Upper lobe of right lung (tissue), 1 donor: ENCODE results near the gene CLCN5. TPM values are rescaled to one million over a fixed set of nuclear protein-coding genes. Genes with fewer than 3 reads are reported as not detected.

Source experiments
- ATAC-seq: fragments of 200-7000 bp; cut with Tn5 transposase; one replicate; pipeline ENCODE4 v1.9.1; 2020; ENCODE audit warnings: mild to moderate bottlenecking, moderate library complexity
- DNase-seq: peaks from one replicate; pipeline ENCODE4 v3.0.0-alpha.2; 2020
- H3K27ac ChIP-seq: fragments of 200-600 bp; one replicate; pipeline ENCODE4 v1.8.0; 2022
- H3K27me3 ChIP-seq: fragments of 200-600 bp; one replicate; pipeline ENCODE4 v1.8.0; 2022; ENCODE audit warnings: mild to moderate bottlenecking
- H3K36me3 ChIP-seq: fragments of 200-600 bp; one replicate; pipeline ENCODE4 v1.8.0; 2022
- H3K4me1 ChIP-seq: fragments of 200-600 bp; one replicate; pipeline ENCODE4 v1.8.0; 2022
- H3K4me3 ChIP-seq: fragments of 200-600 bp; one replicate; pipeline ENCODE4 v1.8.0; 2022; ENCODE audit warnings: mild to moderate bottlenecking
- H3K9me3 ChIP-seq: fragments of 200-600 bp; one replicate; pipeline ENCODE4 v1.8.0; 2022
- intact Hi-C: fragments of 100-400 bp; cut with DNase I; formaldehyde crosslinking; loops from one replicate; pipeline ENCODE4 v1.11.0; 2022
- total RNA-seq: library from RNA; stranded (reverse); fragmentation: NEBNext Ultra II Directional; extraction: Animal tissue kit (Norgen Biotek cat#: 25700); gene quantifications from one replicate; pipeline ENCODE4 v1.2.1, GENCODE V29; 2021
- TF ChIP-seq, protein P1 (sequence below): fragments of 200-600 bp; IDR thresholded peaks from one replicate; pipeline ENCODE4 v1.8.0; 2022; ENCODE audit warnings: antibody characterized with exemption
- donor health status: DM: no; HTN: yes; CAD: no; lungs with severe emphysema.

The CLCN5 gene
- total RNA-seq, 1 donor from 2014 or later, result 12.2 TPM

DNA sequence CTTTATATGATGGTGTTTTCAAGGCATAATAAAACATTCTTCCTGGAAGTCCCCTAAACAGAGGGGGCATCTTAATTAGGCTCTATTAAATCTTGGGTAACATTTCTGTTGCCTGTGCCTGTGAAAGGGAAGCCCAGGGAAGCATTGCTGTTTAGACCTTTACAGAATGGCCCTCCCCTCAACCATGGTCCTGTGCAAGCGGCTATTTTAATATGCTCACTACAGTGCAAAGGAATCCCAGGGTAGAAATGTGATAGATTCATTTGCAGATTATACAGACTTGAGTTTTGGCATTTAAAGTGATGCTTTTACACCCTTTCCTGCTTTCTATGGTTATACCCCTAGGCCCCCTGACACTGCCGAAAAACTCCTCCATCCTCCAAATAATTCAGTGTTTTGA lies 65.3 kb downstream of the CLCN5 start:
- intact Hi-C loops, result no loop called here
- Histone ChIP-seq H3K27ac (no peak overlapping the region), H3K27me3 (no peaks in the 10 kb centered on the region), H3K4me3 (no peak overlapping the region), H3K9me3 (no peaks in the 10 kb centered on the region), H3K36me3 (no peaks in the 10 kb centered on the region), H3K4me1 (no peaks in the 10 kb centered on the region)
- DNase-seq (no peak), ATAC-seq (no peak)
- TF ChIP-seq, protein P1, sequence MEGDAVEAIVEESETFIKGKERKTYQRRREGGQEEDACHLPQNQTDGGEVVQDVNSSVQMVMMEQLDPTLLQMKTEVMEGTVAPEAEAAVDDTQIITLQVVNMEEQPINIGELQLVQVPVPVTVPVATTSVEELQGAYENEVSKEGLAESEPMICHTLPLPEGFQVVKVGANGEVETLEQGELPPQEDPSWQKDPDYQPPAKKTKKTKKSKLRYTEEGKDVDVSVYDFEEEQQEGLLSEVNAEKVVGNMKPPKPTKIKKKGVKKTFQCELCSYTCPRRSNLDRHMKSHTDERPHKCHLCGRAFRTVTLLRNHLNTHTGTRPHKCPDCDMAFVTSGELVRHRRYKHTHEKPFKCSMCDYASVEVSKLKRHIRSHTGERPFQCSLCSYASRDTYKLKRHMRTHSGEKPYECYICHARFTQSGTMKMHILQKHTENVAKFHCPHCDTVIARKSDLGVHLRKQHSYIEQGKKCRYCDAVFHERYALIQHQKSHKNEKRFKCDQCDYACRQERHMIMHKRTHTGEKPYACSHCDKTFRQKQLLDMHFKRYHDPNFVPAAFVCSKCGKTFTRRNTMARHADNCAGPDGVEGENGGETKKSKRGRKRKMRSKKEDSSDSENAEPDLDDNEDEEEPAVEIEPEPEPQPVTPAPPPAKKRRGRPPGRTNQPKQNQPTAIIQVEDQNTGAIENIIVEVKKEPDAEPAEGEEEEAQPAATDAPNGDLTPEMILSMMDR, result no peak

DNA sequence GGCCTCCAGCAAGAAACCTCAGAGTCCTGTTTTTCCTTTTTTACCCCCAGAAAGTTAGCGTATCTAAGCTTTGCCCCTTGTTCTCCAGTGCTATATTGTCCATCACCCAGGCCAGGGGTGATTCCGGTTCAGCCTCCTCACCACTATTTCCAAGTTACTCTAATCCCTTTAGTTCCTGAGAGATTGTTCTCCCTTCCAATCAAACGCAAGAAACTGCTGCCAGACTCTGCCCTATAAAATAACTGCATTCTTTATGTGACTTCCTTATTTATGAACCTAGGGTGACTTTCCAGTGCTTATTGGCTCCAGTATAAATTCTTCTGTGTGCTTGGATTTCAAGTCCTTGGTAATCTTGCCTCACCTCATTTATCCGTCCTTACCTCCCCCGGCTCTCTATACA lies 65.7 kb downstream of the CLCN5 start:
- no peak for ATAC-seq
- TF ChIP-seq, protein P1, result no peak
- H3K27me3 ChIP-seq, result no peaks in the 10 kb centered on the region
- H3K4me3 ChIP-seq, result no peak overlapping the region
- no peaks in the 10 kb centered on the region for H3K9me3 ChIP-seq
- DNase-seq, result no peak
- no peak overlapping the region for H3K27ac ChIP-seq
- H3K4me1 ChIP-seq, result no peaks in the 10 kb centered on the region
- intact Hi-C loops, result no loop called here
- H3K36me3 ChIP-seq, result no peaks in the 10 kb centered on the region

DNA sequence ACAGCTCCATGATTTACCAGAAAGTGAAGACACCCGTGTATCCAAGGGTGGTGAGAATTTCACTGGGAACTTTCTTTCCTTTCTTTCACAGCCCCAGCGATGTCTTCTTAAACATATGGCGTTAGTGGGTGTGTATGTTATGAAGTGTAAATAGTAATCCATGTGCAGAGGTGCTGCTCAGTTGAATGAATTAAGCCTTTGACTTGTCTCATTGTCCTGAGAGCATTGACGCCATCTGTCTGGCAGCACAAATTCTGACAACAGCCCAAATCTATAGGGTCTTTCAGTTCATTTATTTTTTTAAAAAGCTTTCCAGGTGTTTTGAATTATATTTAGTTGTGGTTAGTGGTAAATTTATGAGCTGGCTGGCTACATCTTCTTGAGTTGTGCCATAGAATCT lies 69.4 kb downstream of the CLCN5 start:
- Histone ChIP-seq H3K36me3 (no peaks in the 10 kb centered on the region), H3K27ac (no peak overlapping the region), H3K4me1 (no peaks in the 10 kb centered on the region), H3K27me3 (no peaks in the 10 kb centered on the region), H3K9me3 (no peaks in the 10 kb centered on the region), H3K4me3 (no peak overlapping the region)
- DNase-seq, result no peak
- ATAC-seq, result no peak
- TF ChIP-seq, protein P1, result no peak
- intact Hi-C loops, result no loop called here

DNA sequence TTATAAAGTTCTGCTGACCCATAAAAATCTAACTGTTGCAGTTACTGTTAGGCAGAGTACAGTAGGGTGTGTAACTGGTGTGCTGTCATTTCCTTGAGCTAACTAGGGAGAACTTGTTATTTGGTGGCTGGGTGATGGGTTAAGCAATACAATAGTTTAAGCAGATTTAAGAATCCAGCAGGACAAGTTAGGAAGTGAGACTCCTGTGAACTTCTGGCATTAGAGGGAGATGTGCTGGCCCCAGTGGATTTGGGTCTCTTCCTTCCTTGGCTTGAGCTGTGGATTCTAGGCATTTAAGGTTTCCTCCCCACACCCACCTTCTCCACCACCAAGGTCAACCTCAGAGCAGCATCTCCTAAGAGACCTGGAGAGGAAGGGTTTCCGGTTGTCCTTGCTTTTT lies 70.5 kb downstream of the CLCN5 start:
- DNase-seq, result no peak
- TF ChIP-seq, protein P1, result no peak
- no peaks in the 10 kb centered on the region for H3K4me1 ChIP-seq
- H3K27ac ChIP-seq, result no peak overlapping the region
- no peak overlapping the region for H3K4me3 ChIP-seq
- intact Hi-C loops, result no loop called here
- ATAC-seq, result no peak
- no peaks in the 10 kb centered on the region for H3K9me3 ChIP-seq
- H3K27me3 ChIP-seq, result no peaks in the 10 kb centered on the region
- H3K36me3 ChIP-seq, result no peaks in the 10 kb centered on the region

DNA sequence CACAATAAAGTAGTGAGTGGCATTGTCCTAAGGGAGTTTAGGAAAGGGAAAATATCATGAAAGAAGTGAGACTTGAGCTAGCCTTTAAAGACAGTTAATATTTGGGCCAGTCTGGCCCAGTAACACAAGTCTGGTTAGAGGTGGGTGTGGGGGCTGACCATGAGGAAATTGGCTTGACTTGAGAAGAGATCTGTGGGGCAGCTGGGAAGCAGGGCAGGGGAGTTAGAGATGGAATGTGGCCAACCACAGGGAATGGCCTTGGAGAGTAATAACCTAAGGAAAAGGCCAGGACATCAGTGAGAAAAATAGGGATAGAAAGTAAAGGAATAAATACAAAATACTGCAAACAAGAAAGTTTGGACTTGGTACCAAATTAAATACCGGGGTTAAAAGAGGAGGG lies 71.3 kb downstream of the CLCN5 start:
- Histone ChIP-seq H3K4me3 (no peak overlapping the region), H3K36me3 (no peaks in the 10 kb centered on the region), H3K27me3 (no peaks in the 10 kb centered on the region), H3K9me3 (no peaks in the 10 kb centered on the region), H3K27ac (no peak overlapping the region), H3K4me1 (no peaks in the 10 kb centered on the region)
- ATAC-seq (no peak), DNase-seq (no peak)
- intact Hi-C loops, result no loop called here
- TF ChIP-seq, protein P1, result no peak

DNA sequence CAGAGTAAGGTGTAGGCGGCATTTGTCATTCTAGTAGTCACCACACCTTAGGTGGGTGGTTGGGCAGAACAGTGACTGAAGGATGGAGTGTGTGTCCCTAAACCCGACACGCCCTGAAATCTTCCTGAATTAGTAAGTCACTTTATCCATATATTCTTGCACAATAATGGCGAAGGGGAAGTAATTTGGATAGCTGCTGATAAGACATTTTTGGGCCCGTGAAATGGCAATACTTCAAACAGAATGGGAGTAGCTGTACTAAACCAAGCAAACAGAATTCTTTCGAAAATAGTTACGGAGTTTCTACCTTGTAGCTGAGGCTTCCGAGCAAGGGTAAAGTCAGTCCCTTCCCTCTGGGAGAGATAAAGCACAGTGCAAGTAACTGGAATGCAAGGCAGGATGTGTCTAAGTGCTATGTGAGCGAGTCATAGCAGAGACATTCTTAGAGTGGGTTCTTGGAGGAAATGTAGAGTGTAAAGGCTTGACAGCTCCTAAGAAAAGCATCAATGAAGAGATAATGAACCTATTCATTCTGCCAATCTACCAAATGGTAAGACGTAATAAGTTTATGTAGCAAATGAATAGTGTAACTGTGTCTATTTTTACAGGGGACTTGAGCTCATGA lies 72.8 kb downstream of the CLCN5 start:
- intact Hi-C loops, result no loop called here
- Histone ChIP-seq H3K36me3 (no peaks in the 10 kb centered on the region), H3K27ac (no peak overlapping the region), H3K27me3 (no peaks in the 10 kb centered on the region), H3K9me3 (no peaks in the 10 kb centered on the region), H3K4me3 (no peak overlapping the region), H3K4me1 (no peaks in the 10 kb centered on the region)
- TF ChIP-seq, protein P1, result no peak
- ATAC-seq, result peak; percentile 29
- DNase-seq, result no peak
